CD4-positive, alpha-beta T cell treated with Interleukin-17A for 4 hours (primary cell): ENCODE data around the gene STK40.

Experiments
- DNase-seq: peaks from one replicate; pipeline ENCODE4 v3.0.0-alpha.2; 2020; ENCODE audit warnings: mixed read lengths

Gene STK40, protein sequence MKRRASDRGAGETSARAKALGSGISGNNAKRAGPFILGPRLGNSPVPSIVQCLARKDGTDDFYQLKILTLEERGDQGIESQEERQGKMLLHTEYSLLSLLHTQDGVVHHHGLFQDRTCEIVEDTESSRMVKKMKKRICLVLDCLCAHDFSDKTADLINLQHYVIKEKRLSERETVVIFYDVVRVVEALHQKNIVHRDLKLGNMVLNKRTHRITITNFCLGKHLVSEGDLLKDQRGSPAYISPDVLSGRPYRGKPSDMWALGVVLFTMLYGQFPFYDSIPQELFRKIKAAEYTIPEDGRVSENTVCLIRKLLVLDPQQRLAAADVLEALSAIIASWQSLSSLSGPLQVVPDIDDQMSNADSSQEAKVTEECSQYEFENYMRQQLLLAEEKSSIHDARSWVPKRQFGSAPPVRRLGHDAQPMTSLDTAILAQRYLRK

DNA sequence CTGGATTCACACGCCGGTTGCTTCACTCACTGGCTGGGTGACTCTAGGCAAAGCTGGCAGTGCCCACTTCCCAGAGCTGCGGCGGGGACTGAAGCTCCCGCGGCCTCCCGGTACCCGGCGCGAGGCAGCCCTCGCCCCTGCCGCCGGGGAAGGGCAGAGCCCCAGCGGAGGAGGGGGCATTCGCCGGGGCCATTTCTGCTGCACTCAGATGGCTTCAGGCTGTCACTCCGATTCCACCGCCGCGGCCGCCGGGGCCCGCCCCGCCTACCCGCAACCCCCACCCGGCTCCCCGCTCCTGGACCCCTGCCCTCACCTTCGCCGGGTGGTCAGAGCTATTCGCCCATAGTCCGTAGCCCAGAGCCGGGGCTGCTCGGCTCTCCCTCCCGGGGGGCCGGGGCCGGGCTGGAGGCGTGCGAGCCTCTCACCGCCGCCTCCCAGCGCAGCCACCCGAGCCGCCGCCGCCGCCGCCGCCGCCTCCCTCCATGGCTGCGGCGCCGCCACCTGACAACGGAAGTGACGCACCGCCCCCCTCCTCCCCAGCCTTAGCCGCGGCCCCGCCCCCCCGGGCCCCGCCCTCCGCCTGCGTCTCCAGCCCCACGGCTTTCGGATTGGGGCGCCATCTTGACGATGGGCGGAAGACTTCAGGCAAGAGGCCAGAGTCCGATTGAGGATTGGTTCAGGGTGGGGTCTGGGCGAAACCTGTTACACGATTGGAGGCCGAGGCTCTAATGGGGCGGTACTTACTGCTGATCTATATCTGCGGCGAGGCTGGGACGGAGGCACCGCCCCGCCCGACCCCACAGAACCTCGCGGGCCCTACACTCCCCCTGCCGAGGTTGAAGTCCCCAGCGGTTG is at the start of gene STK40:
Gene STK40 (minus strand): TSS at position 515 of the 855 bp plus-strand sequence. CDS start 24,592 bp downstream, outside the sequence.
- DNase-seq = peak; percentile 99

DNA sequence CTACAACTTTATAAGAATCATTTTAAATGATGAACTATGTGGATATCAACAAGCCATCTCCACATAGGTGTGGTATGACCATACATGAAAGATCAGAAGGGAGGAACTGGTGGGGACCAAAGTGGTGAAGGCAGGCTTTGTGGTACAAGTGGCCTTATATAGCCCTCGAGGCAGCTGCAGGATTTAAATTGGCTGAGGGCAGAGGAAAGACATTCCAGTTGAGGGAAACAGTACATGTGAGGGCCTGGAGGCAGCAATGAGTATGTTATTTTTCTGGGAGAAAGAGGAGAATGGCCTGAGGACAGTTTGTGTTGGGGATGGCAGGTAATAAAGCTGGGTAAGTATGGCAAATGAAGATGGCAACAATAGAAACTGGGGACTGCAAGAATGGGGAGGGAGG is 47.4 kb upstream of the STK40 start:
- DNase-seq = no peak

DNA sequence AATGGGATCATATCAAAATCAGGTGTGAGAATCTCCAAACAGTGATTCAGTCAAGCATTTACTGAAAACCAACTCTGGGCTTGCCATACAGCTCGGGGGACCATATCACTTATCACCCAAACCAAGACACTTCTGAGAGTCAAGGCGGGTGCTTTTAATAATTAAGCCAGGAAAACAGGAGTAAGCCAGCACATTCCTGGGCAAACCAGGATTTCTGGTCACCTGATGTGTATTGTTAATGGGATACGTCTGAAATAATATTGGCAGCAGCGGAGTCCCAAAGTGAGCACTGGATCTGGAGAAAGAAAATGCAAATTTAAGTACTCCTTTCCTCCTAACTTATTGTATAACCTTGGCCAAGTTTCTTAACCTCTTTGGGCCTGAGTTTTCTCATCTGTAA is 46.9 kb upstream of the STK40 start:
- no peak for DNase-seq

DNA sequence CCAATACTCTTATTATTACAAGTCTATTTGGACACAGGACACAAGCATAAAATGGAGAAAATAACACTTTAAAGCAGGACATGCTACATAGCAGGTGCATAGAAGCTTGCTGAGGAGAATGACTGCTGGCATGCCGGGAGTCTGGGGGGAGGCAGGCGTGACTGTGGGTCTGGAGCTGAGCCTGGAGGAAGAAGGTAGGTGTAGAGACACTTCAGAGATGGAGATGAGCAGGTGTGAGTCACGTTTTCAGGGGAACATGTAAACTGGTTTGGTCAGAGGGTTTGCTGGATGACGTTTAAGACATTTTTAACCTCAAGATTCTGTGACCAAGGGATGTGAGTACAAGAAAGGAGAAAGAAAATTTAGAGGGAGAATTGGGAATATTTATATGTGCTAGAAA is 40.1 kb upstream of the STK40 start:
- no peak for DNase-seq

DNA sequence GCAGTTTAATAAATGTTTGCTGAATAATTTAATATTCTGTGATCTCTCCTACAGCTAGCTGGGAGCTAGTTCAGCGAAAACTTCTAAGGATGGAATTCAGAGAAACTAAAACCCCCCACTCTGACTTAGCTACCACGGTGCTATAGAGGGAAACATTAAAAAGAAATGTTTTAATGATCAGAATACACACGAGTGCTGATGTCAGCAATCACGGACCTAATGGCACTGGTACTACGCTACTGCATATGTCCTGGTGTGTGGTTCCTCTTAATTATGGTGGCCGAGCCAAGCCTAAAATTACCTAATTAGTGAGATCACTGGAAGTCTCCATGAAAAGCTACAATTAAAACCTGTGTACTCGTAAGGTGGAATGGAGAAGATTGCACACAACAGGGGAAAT is 35.9 kb upstream of the STK40 start:
- no peak for DNase-seq

DNA sequence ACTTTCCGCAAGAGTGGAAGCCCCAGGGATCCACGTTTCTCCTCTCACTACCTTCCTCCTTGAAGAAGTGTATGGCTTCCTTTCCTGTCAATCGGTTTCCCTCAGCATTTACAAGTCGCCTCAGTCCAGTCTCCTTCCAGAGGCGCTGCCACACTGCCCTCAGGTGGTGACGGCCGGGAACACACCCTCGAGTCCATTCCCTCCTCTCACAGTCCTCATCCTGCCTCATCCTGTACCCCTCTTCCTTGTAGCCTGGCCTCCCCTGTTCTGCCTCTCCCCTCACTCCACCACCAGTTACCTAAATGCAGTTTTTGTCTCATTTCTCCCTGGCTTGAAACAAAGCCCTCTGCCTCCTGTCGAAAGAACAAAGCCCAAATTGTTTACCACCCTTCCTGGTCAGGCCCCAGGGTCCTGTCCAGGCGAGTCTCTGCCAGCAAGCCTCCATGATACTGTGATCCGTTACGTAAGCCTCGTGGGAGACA is 35.2 kb upstream of the STK40 start:
- DNase-seq = peak; percentile 96

DNA sequence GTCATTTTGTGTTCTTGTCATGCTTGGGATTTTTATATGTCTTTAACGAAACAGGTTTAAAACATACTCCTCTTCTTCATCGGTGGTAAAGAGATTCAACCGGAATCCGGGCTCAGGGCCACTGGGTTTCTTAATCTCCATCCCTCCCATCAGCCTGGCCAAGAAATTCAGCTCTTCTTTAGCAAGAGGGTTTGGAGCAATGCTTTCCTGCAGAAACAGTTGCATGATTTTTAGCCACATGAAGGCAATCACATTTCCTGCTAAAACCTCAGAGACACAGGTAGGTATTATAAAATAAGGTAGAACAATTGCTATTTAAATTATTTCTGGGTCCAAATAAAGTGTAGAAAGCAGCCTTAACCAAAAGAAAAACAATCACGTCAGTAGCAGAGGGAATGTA is 34.7 kb upstream of the STK40 start:
- DNase-seq = peak; percentile 12

DNA sequence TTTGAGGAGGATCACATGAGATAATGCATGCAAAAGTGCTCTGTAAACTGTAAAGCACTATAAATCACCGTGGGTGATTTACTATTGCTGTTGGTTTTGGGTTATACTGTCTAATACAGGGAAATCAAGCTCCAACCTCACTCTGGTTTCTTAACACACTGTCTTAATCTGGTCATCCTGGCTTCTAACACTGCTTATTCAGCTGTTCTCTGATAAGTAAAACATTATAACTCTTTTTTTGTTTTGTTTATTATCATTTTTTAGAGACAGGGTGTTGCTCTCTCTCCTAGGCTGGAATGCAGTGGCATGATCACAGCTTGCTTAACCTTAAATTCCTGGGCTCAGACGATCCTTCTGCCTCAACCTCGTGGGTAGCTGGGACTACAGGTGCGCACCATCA is 33.8 kb upstream of the STK40 start:
- no peak for DNase-seq

DNA sequence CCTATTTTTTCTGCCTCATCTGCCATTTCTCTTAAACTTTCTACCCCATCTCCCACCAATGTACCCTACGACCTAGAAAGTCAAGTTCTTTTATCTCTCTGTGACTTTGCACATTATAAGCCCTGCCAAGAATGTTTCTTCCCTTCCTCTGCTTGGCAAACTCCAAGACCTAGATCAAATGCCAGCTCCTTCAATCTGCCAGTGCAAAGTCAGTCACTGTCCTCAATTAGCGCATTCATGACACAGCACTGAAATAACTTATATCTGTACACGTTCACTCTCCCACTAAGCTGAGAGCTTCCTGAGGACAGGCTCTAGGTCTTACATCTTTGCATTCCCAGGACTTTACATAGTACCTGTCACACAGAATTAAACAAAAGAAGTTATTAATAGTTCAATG is 33.4 kb upstream of the STK40 start:
- DNase-seq = no peak

DNA sequence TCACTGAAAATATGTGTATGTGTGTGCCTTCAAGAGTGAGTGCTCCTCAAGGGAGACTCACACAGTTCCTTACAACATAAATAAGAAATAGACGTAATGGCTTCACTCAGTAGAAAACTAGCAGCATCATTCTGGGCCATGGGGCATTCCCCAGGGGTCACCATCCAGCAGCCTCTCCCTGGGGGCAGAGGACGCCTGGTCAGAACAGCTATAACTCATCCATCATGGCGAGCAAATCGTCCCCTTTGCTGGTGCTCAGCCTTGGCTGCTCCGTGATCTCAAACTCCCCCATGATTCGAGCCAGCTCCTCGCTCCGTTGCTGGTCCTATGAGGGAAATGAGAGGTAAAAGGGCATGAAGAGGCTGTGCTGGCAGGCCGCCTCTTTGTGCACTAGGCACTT is 32.2 kb upstream of the STK40 start:
- DNase-seq = no peak

DNA sequence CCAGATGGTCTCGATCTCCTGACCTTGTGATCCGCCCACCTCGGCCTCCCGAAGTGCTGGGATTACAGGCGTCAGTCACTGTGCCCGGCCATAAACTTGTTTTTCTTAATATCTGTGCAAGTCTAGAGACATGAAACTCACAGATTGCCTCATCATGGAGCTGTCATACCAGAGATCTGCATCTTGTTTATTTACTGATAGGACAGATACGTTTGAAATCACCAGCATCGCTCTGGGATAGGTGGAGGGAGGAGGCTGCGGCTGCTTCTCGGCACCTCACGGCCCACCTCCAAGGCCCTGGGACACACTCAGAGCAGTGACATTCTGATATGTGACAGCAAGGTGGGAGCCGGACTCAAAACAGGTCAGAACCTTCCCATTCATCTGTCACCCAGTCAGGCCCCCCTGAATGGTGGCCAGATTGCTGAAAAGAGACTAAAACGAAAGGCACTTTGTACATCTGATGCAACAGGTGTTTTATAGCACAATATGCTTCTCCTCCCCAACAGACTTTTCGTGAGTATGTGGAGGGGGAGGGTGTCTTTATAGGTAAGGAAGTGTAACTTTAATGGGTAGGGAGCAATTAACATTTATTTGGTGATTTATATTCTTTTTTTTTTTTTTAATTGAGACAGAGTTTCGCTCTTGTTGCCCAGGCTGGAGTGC is 30.1 kb upstream of the STK40 start:
- DNase-seq = no peak

DNA sequence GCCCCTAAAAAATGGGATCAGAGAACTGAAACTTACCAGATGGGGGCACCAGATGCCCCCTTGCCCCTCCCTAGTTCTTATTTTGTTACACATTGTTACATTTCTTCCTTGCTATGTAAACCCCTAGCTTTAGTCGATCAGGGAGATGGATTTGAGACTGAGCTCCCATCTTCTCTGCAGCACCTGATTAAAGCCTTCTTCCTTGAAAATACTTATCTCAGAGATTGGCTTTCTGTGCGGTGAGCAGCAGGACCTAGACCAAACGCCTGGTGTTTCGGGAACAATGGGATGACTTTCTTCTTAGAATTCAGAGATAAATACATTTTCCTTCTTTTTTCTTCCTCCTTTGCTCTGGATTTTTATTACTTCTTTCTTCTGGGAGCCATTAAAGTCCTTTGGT is 28.7 kb upstream of the STK40 start:
- no peak for DNase-seq

DNA sequence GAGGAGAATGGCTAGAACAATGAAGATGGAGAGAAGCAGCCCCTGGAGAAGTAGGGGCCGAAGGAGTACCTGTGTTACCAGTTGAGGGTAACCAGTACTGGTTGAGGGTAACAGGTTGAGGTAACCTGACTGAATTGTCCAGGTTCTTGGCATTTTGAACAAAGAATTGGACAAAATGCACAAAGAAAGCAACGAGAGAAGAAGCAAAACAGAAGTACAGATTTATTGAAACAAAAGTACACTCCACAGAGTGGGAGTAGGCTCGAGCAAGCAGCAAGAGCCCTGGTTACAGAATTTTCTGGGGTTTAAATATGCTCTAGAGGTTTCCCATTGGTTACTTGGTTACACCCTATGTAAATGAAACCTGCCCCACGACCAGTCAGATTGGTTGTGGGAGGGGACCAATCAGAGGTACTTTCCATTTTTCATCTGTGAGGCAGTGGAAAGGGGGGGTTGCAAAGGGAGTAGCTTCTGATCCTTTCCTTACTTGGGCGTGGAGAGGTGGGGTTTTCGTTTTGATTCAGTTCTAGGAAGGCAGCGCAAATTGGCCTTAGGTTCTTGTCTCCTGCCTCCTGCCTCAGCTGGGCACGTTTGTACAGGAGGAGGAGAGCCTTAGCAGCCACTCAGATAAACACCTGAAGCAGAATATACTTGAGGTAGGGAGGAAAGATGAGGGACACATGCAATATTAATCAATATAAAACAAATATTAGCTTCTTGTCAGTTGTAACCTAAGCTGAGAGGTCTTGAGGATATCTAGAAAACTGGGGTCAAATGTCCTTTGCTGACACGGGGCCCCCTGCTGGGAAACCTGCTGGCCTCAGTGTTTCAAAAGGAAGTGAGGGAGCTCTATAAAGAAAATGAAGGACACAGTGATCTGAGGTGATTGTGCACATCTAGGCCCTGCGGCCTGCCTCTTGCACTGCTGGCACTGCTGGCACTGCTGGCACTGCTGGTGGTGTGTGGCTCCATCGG is 26.2 kb upstream of the STK40 start:
- DNase-seq = peak; percentile 36

DNA sequence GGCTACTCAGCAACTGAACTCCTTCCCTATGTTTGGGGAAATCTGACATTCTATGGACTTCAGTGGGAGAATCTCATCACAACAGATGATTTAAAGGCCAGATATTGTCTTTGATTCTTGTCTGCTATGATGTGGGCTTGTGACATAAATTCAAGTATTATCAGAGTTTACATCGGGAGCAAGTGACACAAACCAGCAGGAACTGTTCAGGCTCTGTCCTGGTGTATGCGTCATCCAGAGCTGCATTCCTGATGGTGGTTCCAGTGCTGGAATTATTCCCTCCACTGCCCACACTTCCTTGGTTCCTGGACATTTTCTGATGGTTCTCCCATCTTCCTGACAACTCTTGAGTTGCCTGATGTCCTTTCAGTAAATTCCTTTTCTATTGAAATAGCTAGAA is 22.8 kb upstream of the STK40 start:
- DNase-seq = no peak

DNA sequence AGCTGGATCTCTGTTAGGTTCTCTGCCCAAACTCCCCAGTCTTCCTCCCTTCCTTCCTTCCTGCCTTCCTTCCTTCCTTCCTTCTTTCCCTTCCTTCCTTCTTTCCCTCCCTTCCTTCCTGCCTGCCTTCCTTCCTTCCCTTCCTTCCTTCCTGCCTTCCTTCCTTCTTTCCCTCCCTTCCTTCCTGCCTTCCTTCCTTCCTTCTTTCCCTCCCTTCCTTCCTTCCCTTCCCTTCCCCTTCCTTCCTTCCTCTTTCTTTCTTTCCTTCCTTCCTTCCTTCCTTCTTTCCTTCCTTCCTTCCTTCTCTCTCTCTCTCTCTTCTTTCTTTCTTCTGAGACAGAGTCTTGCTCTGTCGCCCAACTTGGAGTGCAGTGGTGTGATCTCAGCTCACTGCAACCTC is 20.7 kb upstream of the STK40 start:
- no peak for DNase-seq

DNA sequence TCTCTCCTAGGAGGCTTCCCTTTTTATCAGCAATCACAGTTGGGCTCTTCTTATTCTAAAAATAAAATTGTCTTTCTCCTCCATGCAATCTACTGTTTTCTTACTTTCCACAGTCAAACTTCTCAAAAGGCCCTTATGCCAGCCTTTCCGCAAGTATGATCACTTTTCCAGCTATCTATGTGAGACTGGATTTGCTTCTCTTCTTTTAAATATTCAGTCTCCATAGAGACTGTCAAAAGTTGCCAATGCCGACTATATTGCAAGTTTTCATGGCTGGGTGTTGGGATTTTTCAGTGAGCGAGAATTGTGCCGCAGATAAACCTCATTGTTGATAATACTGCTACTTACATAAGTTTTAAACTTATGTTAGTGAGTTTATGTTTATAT is 16.8 kb upstream of the STK40 start:
- DNase-seq = no peak

DNA sequence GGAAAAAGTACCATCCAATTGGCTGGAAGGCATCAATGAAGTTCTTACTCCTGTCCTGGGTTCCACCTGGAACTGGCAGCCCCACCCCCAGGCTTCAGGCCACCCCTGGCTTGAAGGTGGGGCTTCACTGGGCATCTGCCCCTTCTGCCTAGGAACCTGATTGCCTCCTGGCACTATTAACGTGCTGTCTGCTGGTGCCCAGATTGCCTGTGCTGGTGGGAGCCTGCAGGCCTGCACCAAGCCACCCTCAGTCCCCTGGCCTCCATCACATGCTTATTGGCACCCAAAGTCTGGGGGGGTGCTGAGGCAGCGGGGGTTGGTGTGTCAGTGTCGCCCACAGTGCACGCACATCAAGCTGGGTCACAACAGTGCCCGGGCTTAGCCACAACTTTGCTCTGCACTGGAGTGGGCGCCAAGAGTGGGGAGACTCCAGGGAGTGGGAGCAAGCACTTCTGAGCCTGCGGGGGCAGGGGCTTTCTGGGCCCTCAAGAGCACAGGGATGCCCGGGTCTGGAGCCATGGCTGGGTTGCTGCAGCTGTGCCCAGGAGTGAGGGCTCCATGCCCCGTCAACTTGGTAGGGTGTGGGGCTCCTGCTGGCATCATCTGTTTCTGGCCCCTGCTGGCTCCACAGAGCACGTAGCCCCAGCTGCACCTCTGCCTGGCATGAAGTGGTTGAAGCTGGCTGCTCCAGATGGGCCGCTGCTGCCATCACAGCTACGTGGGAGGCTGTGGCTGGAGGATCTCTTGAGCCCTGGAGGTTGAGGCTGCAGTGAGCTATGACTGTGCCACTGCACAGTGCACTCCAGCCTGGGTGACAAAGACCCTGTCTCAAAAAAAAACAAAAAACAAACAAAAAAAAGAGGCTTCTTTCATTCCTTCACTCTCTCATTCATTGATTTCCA is 16.1 kb upstream of the STK40 start:
- no peak for DNase-seq

DNA sequence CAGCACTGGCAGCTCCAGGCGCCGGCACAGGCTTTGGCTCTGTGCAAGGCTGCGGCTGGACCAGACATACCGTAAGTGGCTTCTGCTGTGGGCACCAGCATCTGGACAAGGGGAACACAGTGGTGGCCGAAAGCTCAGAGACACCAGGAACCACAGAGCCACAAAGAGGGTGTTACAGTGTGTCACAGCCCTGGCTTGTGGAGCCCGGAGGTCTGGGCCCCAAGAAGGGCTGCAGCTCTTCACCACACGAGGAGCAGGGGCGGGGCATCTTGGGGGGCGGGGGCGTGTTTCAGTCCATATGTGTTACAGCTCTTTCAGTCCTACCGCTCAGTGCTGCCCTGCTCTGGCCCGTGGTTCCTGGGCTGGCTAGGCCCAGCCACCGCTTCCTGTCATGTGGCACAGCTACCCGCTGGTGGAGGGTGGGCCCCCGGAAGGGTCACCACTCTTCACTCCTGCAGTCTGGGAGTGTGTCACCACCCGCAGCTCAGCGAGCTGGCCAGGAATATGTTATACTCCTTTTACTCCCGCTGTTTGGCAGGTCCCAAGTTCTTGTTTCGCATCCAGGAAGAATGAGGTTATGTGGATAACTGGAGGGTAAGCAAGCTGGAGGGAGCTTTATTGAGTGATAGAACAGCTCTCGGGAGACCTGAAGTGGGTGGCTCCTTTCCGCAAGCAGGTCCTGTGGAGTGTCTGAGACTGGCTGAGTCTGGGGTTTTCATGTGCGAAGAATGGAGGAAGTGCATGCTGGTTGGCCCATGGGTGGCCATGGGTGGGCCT is 15.3 kb upstream of the STK40 start:
- peak; percentile 32 for DNase-seq

DNA sequence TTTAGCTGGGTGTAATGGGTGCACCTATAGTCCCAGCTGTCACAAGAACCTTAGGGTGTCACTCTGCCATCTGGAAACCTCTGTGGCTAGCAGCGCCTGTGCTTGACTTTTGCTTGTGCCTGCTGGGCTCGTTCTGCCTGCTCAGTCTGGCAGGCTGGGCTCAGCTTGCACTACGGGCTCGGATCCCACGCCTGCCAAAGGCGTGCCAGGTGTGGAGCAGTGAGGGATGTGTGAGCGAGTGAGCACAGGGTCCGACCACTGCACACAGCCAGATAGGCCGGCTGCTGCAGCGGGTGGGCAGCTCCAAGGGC is 14.7 kb upstream of the STK40 start:
- DNase-seq = no peak

DNA sequence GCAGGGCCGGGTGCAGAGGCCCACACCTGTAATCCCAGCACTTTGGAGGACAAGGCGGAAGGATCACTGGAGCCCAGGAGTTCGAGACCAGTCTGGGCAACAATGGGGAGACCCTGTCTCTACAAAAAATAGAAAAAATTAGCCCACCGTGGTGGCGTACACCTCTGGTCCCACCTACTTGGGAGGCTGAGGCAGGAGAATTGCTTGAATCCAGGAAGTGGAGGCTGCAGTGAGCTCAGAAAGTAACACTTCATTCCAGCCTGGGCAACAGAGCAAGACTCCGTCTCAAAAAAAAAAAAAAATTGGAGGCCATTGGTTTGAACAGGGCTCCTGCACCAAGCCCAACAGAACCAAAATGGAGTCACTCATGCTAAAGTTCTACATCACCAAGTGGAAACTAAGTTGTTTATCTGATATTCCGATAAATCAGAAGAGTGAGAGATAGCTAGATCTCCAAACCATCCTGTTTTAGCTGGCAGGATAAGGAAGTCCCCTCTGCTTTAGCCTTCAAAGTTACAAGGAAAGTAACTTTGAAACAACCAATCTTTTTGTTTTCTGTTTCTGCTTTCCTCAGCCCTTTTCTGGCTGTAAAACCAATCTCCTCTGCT is 12.8 kb upstream of the STK40 start:
- no peak for DNase-seq
